ENCODE measurements around the gene MYRIP.

MYRIP gene

GRCh38 chr3:39965461-39965860 lies 156.1 kb downstream of the MYRIP start:
- in situ Hi-C loops (cut with HindIII; ENCODE audit: low sequenced_read_pairs), result no loop called here

DNA sequence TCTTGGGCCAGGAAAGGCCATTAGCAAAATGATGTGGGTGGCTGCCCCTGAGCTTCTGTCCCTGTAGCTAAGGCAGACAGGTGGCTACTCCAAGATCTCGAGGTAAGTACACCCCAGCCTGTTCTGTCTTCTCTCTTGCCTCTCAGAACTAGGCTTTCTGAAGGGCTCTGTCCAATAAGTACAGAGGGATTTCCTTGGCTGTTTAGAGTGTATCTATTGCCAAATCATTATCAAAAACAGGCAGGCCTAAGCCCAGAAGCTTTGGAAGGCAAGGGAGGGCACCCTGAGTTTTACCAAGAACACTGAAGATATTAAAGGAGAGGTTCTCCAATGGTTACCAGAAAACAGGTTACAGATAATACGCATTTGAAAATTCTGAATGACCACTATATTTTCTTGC lies 156.6 kb downstream of the MYRIP start:
- in situ Hi-C loops (cut with HindIII; ENCODE audit: low sequenced_read_pairs), result no loop called here

GRCh38 chr3:39970982-39971381 lies 161.6 kb downstream of the MYRIP start:
- in situ Hi-C loops (cut with HindIII; ENCODE audit: low sequenced_read_pairs), result no loop called here

DNA sequence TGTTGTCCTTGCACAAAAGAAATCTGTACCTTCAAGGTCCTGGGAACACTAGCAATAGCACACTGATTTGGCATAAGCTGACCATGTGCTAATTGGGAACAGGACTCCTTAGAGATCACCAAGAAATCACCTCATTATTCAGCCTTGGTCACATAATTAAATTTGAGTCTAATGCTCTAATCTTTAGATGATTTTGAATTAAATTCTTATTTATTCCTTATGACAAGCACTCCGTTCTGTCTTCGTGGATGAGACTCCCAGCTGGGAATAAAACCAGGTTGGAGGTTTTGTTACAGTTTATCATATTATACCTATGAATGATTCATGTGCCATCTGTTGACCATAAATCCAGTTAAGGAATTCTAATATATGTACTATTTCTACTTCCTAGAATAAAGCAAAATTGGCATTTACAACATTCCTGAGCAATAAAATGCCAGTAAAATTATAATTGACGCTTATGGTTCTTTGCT lies 162.2 kb downstream of the MYRIP start:
- in situ Hi-C loops (cut with HindIII; ENCODE audit: low sequenced_read_pairs), result no loop called here

- in situ Hi-C loops (cut with HindIII; ENCODE audit: low sequenced_read_pairs), result no loop called here
Observed at GRCh38 chr3:39972508-39972907, 163.1 kb downstream of the MYRIP start.

DNA sequence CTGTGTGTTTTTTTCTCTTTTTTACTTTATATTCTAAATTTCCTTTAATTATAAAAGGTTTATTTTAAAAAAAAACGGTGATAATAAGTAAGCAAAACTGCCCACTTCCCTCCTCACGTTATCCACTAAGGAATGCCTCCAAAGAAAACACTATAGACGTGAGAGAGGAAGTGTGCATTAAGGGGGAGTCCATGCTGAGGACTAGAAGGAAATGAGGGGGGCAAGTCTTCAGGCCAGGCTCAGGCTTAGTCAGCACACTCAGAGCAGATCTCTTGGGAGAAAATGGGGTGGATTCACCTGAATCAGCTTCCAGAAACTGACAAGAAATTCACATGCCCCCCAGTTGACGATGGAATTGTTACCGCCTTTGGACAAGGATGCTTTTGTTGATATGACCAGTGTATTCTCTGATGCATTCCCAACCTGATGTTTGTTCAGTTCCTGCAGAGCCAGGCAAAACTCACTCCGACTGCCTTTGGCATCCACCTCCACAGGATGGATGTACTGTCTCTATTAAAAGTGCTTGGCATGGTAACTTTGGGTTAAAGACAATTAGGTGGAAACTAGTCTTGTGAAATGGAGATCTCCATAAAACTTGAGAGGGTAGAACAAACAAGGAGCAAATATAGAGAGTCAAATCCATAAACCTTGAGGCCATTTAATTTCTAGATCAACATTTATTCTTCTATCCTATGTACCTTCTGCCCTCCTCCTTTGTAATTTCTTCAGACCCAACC lies 167.8 kb downstream of the MYRIP start:
- in situ Hi-C loops (cut with HindIII; ENCODE audit: low sequenced_read_pairs), result no loop called here

GRCh38 chr3:39978308-39978707 lies 168.9 kb downstream of the MYRIP start:
- in situ Hi-C loops (cut with HindIII; ENCODE audit: low sequenced_read_pairs), result no loop called here

GRCh38 chr3:39980058-39980457 lies 170.6 kb downstream of the MYRIP start:
- in situ Hi-C loops (cut with HindIII; ENCODE audit: low sequenced_read_pairs), result no loop called here

GRCh38 chr3:39980781-39981180 lies 171.4 kb downstream of the MYRIP start:
- in situ Hi-C loops (cut with HindIII; ENCODE audit: low sequenced_read_pairs), result no loop called here

- in situ Hi-C loops (cut with HindIII; ENCODE audit: low sequenced_read_pairs), result no loop called here
Observed at GRCh38 chr3:39981547-39982184, 172.3 kb downstream of the MYRIP start.

DNA sequence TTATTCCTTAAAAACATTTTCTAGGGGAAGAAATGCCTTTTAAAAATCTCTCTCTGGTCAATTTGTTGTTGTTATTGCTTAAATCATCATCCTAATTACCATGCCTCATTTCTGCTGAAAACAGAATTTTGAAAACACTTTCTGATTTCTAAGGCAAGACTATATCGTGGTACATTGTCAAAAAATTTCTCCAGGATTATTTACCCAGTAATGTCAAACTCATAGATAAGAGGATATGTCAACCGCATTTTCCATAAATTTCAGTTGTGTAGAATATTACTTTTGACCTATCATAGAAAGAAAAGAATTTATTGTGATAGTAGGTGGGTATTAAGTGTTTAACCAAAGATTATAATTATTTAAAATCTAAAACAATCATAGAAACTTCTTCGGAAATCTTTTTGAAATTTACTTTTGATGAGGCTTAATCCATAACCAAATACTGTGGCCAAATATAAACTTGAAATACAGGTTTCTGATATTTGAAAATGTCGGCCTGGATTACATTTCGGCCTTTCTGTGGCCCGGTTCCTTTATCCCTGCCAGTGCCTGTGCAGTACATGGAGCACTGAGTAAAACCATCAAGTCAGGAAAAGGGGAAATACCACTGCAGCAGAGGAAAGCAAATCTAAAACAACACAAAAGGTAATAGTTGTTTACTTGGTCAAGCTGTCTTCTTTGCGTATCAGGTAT lies 173.4 kb downstream of the MYRIP start:
- in situ Hi-C loops (cut with HindIII; ENCODE audit: low sequenced_read_pairs), result no loop called here

DNA sequence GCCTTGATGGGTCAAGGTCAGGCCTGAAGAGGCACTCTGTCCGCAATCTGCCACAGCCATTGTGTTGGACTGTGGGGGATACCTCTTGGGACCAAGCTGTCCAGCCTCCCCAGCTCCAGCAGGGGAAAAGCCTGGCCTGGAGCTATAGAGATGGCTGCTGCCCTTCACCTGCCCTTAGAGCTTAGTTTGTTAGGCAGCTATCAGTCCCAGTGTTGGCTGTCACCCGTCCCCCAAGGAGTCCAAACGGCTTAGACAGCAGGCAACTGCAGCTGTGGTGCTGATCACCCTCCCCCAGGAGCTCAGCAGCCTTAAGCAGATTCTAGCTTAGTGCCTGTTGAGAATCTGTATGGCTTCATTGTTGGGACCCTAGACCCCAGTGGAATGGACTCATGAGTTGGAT lies 180.3 kb downstream of the MYRIP start:
- in situ Hi-C loops (cut with HindIII; ENCODE audit: low sequenced_read_pairs), result no loop called here

GRCh38 chr3:39990532-39990931 lies 181.1 kb downstream of the MYRIP start:
- in situ Hi-C loops (cut with HindIII; ENCODE audit: low sequenced_read_pairs), result no loop called here

DNA sequence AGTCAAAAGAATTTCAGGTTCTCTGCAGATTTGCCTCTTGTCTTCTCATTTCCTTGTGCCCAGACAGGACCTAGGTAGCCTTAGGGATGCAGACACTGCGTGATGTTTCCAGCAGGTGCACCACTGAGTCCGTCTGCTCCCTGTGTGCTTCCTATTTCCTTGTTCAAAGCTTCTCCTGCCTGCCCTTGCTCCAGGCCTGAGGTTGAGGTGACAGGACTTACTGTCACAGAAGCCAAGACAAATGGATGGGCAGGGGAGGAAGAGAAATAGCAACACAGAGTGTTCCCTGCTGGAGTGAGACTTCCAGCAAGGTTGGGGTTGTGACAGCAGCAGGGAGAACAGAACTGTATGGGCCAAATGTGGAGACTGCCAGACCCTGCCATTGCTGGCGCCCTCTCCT lies 199.4 kb downstream of the MYRIP start:
- in situ Hi-C loops (cut with HindIII; ENCODE audit: low sequenced_read_pairs), result no loop called here

DNA sequence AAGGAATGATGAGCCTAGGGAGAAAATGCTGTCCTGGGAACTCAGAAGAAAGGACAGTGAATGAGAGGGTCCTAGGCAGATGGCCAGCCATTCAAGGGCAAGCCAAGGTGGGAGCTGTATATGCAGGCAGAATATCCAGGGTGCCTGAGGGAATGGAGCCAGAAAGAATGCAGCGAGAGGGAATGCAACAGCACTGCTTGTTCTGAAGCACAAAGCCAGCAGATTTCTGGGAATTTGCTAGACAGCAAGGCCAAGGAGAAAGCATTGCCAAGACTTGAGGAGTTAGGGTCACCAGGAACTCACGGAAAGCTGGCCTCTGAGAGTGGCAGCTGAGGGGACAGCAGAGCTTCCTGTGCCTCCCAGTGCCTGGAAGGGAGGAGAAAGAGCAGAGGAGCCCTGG lies 200.6 kb downstream of the MYRIP start:
- in situ Hi-C loops (cut with HindIII; ENCODE audit: low sequenced_read_pairs), result no loop called here

DNA sequence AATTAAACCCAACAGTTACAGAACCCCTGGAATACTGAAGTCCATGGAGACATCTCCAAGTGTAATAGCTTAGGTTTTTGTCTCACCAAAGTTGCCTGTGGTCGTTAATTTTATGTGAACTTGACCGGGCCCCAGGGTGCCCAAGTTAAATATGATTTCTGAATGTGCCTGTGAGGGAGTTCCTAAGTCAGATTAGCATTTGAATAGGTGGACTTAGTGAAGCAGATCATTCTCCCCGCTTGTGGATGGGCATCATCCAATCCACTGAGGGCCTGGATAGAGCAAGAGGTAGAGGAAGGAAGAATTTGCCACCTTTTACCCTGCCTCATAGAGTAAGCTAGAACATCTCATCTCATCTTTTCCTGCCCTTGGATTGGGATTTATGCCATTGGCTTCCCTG lies 203.0 kb downstream of the MYRIP start:
- in situ Hi-C loops (cut with HindIII; ENCODE audit: low sequenced_read_pairs), result no loop called here

DNA sequence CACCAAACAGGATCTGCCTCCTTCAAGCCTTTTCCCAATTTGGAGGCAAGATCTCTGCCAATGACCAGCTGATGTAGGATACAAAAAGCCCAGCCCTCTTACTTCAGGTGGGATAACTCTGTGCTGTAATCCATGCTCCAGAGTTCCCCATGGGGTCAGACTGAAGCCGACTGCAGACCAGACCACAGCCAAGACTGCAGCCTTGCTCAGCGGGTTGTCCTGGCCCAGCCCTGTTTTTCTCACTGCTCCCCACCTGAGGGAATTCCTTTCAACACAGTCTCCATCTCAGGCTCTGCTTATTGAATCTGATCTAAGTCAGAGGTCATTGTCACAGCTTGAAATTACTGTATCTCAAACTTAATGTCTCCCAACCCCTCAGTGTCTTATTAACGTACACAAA lies 207.0 kb downstream of the MYRIP start:
- in situ Hi-C loops (cut with HindIII; ENCODE audit: low sequenced_read_pairs), result no loop called here

- in situ Hi-C loops (cut with HindIII; ENCODE audit: low sequenced_read_pairs), result no loop called here
Observed at GRCh38 chr3:40018369-40018768, 209.0 kb downstream of the MYRIP start.

GRCh38 chr3:40019376-40019775 lies 210.0 kb downstream of the MYRIP start:
- in situ Hi-C loops (cut with HindIII; ENCODE audit: low sequenced_read_pairs), result no loop called here

- in situ Hi-C loops (cut with HindIII; ENCODE audit: low sequenced_read_pairs), result no loop called here
Observed at GRCh38 chr3:40020689-40021088, 211.3 kb downstream of the MYRIP start.

GRCh38 chr3:40021338-40021737 lies 211.9 kb downstream of the MYRIP start:
- in situ Hi-C loops (cut with HindIII; ENCODE audit: low sequenced_read_pairs), result no loop called here

GRCh38 chr3:40022297-40022827 lies 213.0 kb downstream of the MYRIP start:
- in situ Hi-C loops (cut with HindIII; ENCODE audit: low sequenced_read_pairs), result no loop called here

Measured in DLD1 (cell line).